HEK293T (cell line): ENCODE results near the gene BSN.

Experiments
- CTCF ChIA-PET: fragments of 350-600 bp; formaldehyde crosslinking; extraction: SDS; loops from one replicate; lab custom pipeline; 2021; ENCODE audit warnings: antibody characterized with exemption, inconsistent platforms; lab: Yijun Ruan, JAX
- POLR2A ChIA-PET: fragments of 350-600 bp; formaldehyde crosslinking; extraction: SDS; loops from one replicate; lab custom pipeline; 2020; ENCODE audit warnings: antibody characterized with exemption, inconsistent platforms; lab: Yijun Ruan, JAX
- DNase-seq: peaks from one replicate; pipeline ENCODE4 v3.0.0; 2012; ENCODE audit warnings: mixed read lengths; ENCODE audit errors: extremely low spot score
- ARNT ChIP-seq: fragments of 450-650 bp; IDR thresholded peaks from 2 replicates; pipeline ENCODE4 v1.6.1; 2017; ENCODE audit warnings: mild to moderate bottlenecking
- BHLHE40 ChIP-seq: fragments of 450-650 bp; IDR thresholded peaks from 2 replicates; pipeline ENCODE4 v1.6.1; 2016; ENCODE audit warnings: mild to moderate bottlenecking, moderate library complexity, borderline replicate concordance
- CTBP1 ChIP-seq: fragments of 450-650 bp; IDR thresholded peaks from 2 replicates; pipeline ENCODE4 v1.6.1; 2016; ENCODE audit warnings: borderline replicate concordance
- ELF4 ChIP-seq: fragments of 450-650 bp; IDR thresholded peaks from 2 replicates; pipeline ENCODE4 v1.6.1; 2017; ENCODE audit warnings: antibody characterized with exemption
- FOXA1 ChIP-seq: fragments of 450-650 bp; IDR thresholded peaks from 2 replicates; pipeline ENCODE4 v1.6.1; 2016; ENCODE audit warnings: mild to moderate bottlenecking
- FOXK2 ChIP-seq: fragments of 450-650 bp; IDR thresholded peaks from 2 replicates; pipeline ENCODE4 v1.6.1; 2016; ENCODE audit warnings: mild to moderate bottlenecking
- FOXM1 ChIP-seq: fragments of 450-650 bp; IDR thresholded peaks from 2 replicates; pipeline ENCODE4 v1.6.1; 2017; ENCODE audit warnings: mild to moderate bottlenecking, borderline replicate concordance
- HDGF ChIP-seq: fragments of 450-650 bp; IDR thresholded peaks from 2 replicates; pipeline ENCODE4 v1.6.1; 2017; ENCODE audit warnings: antibody characterized with exemption, borderline replicate concordance
- L3MBTL2 ChIP-seq: fragments of 450-650 bp; conservative IDR thresholded peaks from 2 replicates; pipeline ENCODE4 v1.6.1; 2016; ENCODE audit warnings: mild to moderate bottlenecking
- LEF1 ChIP-seq: fragments of 450-650 bp; IDR thresholded peaks from 2 replicates; pipeline ENCODE4 v1.6.1; 2017; ENCODE audit warnings: mild to moderate bottlenecking, borderline replicate concordance
- NFRKB ChIP-seq: fragments of 450-650 bp; IDR thresholded peaks from 2 replicates; pipeline ENCODE4 v1.6.1; 2016; ENCODE audit warnings: mild to moderate bottlenecking, moderate library complexity
- PKNOX1 ChIP-seq: fragments of 450-650 bp; IDR thresholded peaks from 2 replicates; pipeline ENCODE4 v1.6.1; 2016
- SP1 ChIP-seq: fragments of 450-650 bp; IDR thresholded peaks from 2 replicates; pipeline ENCODE4 v1.6.1; 2017
- SUZ12 ChIP-seq: fragments of 450-650 bp; IDR thresholded peaks from 2 replicates; pipeline ENCODE4 v1.6.1; 2016; ENCODE audit warnings: mild to moderate bottlenecking
- TARDBP ChIP-seq: fragments of 450-650 bp; IDR thresholded peaks from 2 replicates; pipeline ENCODE4 v1.6.1; 2016
- ZNF384 ChIP-seq: fragments of 450-650 bp; IDR thresholded peaks from 2 replicates; pipeline ENCODE4 v1.6.1; 2016

BSN gene

GRCh38 chr3:49556500-49557275 is 2.4 kb downstream of the BSN start:
- DNase-seq: no peak
- CTCF ChIA-PET: interaction anchor here (1.0 to 1.5 kb wide), 2 partner anchors 10 to 17 kb away, joined by 3 to 4 read pairs; no protein-coding TSS in a partner anchor
- POLR2A ChIA-PET: interaction anchor here (2.2 kb wide), 1 partner anchor 17 kb away, joined by 5 read pairs; no protein-coding TSS in a partner anchor
- TF ChIP-seq PKNOX1 (no peak), CTBP1 (no peak), FOXA1 (no peak), FOXM1 (no peak), LEF1 (no peak), FOXK2 (no peak), HDGF (no peak), BHLHE40 (no peak), ZNF384 (no peak), ELF4 (no peak), ARNT (no peak), TARDBP (no peak)

- DNase-seq: no peak
- CTCF ChIA-PET: interaction anchor here (0.6 to 0.9 kb wide), 2 partner anchors 114 to 132 kb away, joined by 3 to 4 read pairs; no protein-coding TSS in a partner anchor
- POLR2A ChIA-PET: interaction anchor here (1.8 kb wide), 1 partner anchor 9 kb away, joined by 7 read pairs; the partner anchor contains the start of gene BSN
- TF ChIP-seq SUZ12 (no peak), TARDBP (no peak), FOXM1 (no peak)
Measured at GRCh38 chr3:49563040-49563578, 8.8 kb downstream of the BSN start.

GRCh38 chr3:49563766-49564165 is 9.5 kb downstream of the BSN start:
- DNase-seq: no peak
- TF ChIP-seq ELF4 (no peak), ARNT (no peak), CTBP1 (no peak), FOXK2 (no peak), ZNF384 (no peak), FOXA1 (no peak), PKNOX1 (no peak), BHLHE40 (no peak), TARDBP (no peak), L3MBTL2 (no peak), NFRKB (no peak), SUZ12 (no peak), FOXM1 (no peak), HDGF (no peak), SP1 (no peak), LEF1 (no peak)
- POLR2A ChIA-PET: interaction anchor here (1.8 kb wide), 1 partner anchor 10 kb away, joined by 7 read pairs; the partner anchor contains the start of gene BSN
- CTCF ChIA-PET: no interaction called here

- POLR2A ChIA-PET: no interaction called here
- no peak for DNase-seq
- CTCF ChIA-PET: interaction anchor here (1.0 kb wide), 1 partner anchor 9 kb away, joined by 3 read pairs; no protein-coding TSS in a partner anchor
- TF ChIP-seq PKNOX1: no peak
- no peak for TF ChIP-seq ZNF384
- TF ChIP-seq ARNT: no peak
- no peak for TF ChIP-seq L3MBTL2
- no peak for TF ChIP-seq FOXA1
- no peak for TF ChIP-seq CTBP1
- no peak for TF ChIP-seq HDGF
- TF ChIP-seq ELF4: no peak
- TF ChIP-seq NFRKB: no peak
- TF ChIP-seq SP1: no peak
- TF ChIP-seq BHLHE40: no peak
- no peak for TF ChIP-seq TARDBP
- no peak for TF ChIP-seq SUZ12
Measured at GRCh38 chr3:49566312-49566711, 12.0 kb downstream of the BSN start.

GRCh38 chr3:49567406-49567805 is 13.1 kb downstream of the BSN start:
- CTCF ChIA-PET: interaction anchor here (0.9 kb wide), 1 partner anchor 16 kb away, joined by 3 read pairs; no protein-coding TSS in a partner anchor
- POLR2A ChIA-PET: no interaction called here
- TF ChIP-seq ELF4: no peak
- no peak for TF ChIP-seq FOXA1
- TF ChIP-seq SP1: no peak
- no peak for TF ChIP-seq SUZ12
- TF ChIP-seq PKNOX1: no peak
- no peak for TF ChIP-seq NFRKB
- no peak for TF ChIP-seq ZNF384
- no peak for TF ChIP-seq L3MBTL2
- no peak for TF ChIP-seq FOXM1
- TF ChIP-seq LEF1: no peak
- no peak for TF ChIP-seq BHLHE40
- no peak for TF ChIP-seq FOXK2
- TF ChIP-seq TARDBP: no peak
- TF ChIP-seq HDGF: no peak
- no peak for TF ChIP-seq ARNT
- no peak for TF ChIP-seq CTBP1
- DNase-seq: no peak
